Measurements from ENCODE around the gene MLLT11.

DNA sequence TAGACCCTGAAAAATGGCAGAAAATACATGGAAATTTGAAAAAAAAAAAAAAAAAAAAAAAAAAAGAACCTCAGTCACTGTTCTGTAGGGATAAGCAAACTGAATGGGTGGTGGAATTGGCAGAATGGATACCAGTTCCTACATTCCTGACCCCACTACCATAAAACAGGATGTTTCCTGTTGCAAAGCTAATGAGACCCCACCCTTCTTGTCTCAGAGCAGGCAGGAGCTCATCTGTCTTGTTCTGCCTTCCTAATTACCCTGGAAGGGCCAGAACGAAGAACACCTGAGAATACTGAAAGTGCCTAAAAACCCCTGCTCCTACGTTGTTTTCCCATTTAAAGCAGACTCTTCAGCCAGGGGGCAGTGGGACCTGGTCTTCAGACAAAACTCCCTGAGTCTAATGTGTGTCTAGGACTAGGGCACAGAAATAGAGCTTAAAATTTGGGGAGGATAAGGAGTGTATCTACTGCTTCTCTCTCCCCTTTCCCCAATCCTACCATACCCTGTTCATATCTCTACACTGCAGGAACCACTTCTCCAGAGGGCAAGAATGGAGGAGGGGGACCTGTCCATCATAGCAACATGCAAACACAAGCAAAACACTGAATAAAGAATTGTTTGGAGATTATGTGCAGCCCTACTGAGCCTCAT, 8.7 kb upstream of the MLLT11 start:
- TF ChIP-seq, protein P1, sequence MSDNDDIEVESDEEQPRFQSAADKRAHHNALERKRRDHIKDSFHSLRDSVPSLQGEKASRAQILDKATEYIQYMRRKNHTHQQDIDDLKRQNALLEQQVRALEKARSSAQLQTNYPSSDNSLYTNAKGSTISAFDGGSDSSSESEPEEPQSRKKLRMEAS (CRISPR knock-in tag; IDR thresholded peaks at IDR 0.05), result no peak
- TF ChIP-seq, protein P2, sequence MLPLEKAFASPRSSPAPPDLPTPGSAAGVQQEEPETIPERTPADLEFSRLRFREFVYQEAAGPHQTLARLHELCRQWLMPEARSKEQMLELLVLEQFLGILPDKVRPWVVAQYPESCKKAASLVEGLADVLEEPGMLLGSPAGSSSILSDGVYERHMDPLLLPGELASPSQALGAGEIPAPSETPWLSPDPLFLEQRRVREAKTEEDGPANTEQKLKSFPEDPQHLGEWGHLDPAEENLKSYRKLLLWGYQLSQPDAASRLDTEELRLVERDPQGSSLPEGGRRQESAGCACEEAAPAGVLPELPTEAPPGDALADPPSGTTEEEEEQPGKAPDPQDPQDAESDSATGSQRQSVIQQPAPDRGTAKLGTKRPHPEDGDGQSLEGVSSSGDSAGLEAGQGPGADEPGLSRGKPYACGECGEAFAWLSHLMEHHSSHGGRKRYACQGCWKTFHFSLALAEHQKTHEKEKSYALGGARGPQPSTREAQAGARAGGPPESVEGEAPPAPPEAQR (CRISPR knock-in tag; IDR thresholded peaks at IDR 0.05), result no peak
- TF ChIP-seq, protein P3, sequence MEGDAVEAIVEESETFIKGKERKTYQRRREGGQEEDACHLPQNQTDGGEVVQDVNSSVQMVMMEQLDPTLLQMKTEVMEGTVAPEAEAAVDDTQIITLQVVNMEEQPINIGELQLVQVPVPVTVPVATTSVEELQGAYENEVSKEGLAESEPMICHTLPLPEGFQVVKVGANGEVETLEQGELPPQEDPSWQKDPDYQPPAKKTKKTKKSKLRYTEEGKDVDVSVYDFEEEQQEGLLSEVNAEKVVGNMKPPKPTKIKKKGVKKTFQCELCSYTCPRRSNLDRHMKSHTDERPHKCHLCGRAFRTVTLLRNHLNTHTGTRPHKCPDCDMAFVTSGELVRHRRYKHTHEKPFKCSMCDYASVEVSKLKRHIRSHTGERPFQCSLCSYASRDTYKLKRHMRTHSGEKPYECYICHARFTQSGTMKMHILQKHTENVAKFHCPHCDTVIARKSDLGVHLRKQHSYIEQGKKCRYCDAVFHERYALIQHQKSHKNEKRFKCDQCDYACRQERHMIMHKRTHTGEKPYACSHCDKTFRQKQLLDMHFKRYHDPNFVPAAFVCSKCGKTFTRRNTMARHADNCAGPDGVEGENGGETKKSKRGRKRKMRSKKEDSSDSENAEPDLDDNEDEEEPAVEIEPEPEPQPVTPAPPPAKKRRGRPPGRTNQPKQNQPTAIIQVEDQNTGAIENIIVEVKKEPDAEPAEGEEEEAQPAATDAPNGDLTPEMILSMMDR (IDR thresholded peaks at IDR 0.05), result no peak
- TF ChIP-seq ZBTB21 (CRISPR knock-in tag; IDR thresholded peaks at IDR 0.05; ENCODE audit: borderline replicate concordance), result no peak

Data from WTC11 (cell line).